Measurements from ENCODE around the gene SPTBN4.
A peak's percentile ranks its signal among the peaks of the same experiment; 100 is the strongest.

The SPTBN4 gene

DNA sequence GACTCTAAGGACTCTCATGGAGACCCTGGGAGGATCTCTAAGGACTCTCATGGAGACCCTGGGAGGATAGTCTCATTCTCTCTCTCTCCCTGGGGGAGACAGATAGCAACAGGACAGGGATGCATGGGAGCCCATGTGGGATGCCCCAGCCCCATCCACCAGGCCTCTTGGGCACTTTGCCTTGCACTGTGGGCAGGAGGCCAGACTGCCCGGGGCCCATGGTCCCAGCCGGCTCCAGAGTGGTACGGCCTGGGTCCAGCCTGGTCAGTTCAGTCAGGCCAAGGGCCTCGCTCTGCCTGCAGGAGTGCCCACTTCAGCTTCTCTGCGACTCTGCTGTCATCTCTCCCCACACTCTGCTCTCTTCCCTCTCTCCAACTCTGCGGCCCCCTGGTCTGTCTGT is 61.3 kb downstream of the SPTBN4 start:
- H3K36me3 ChIP-seq (ENCODE audit: control insufficient read depth, insufficient read depth, low read length): no peaks in the 10 kb centered on the region
- no peak overlapping the region for H3K4me3 ChIP-seq (ENCODE audit: insufficient read depth, low read depth, low read length, poor library complexity, severe bottlenecking)

GRCh38 chr19:40528533-40529092 is 61.8 kb downstream of the SPTBN4 start:
- no peaks in the 10 kb centered on the region for H3K36me3 ChIP-seq (ENCODE audit: control insufficient read depth, insufficient read depth, low read length)
- H3K4me1 ChIP-seq (ENCODE audit: control insufficient read depth, insufficient read depth, low read length, poor library complexity, severe bottlenecking): peaks cover 14% of the 10 kb centered on the region
- H3K9me3 ChIP-seq (ENCODE audit: control insufficient read depth, low read length): no peaks in the 10 kb centered on the region
- no peak overlapping the region for H3K4me3 ChIP-seq (ENCODE audit: insufficient read depth, low read depth, low read length, poor library complexity, severe bottlenecking)
- H3K27me3 ChIP-seq (replicated peaks; ENCODE audit: control insufficient read depth, insufficient read depth, low read length, poor library complexity, severe bottlenecking): peaks cover 9% of the 10 kb centered on the region
- H3K27ac ChIP-seq (ENCODE audit: insufficient read depth, low read length, poor library complexity, severe bottlenecking): no peak overlapping the region
- DNase-seq: no peak

More for the DNA sequence above, 61.3 kb downstream of the SPTBN4 start:
- Histone ChIP-seq H3K27ac (ENCODE audit: insufficient read depth, low read length, poor library complexity, severe bottlenecking) (no peak overlapping the region), H3K9me3 (ENCODE audit: control insufficient read depth, low read length) (no peaks in the 10 kb centered on the region), H3K4me1 (ENCODE audit: control insufficient read depth, insufficient read depth, low read length, poor library complexity, severe bottlenecking) (peaks cover 14% of the 10 kb centered on the region), H3K27me3 (replicated peaks; ENCODE audit: control insufficient read depth, insufficient read depth, low read length, poor library complexity, severe bottlenecking) (peaks cover 9% of the 10 kb centered on the region)
- DNase-seq: no peak

GRCh38 chr19:40529093-40529954 is 62.5 kb downstream of the SPTBN4 start:
- peak; percentile 77 to 87 (median 84) for DNase-seq
- Histone ChIP-seq H3K9me3 (ENCODE audit: control insufficient read depth, low read length) (peaks cover 2% of the 10 kb centered on the region), H3K27me3 (replicated peaks; ENCODE audit: control insufficient read depth, insufficient read depth, low read length, poor library complexity, severe bottlenecking) (peaks cover 9% of the 10 kb centered on the region), H3K27ac (ENCODE audit: insufficient read depth, low read length, poor library complexity, severe bottlenecking) (no peak overlapping the region), H3K4me3 (ENCODE audit: insufficient read depth, low read depth, low read length, poor library complexity, severe bottlenecking) (peak overlapping the region; percentile 47), H3K36me3 (ENCODE audit: control insufficient read depth, insufficient read depth, low read length) (no peaks in the 10 kb centered on the region), H3K4me1 (ENCODE audit: control insufficient read depth, insufficient read depth, low read length, poor library complexity, severe bottlenecking) (peaks cover 14% of the 10 kb centered on the region)

GRCh38 chr19:40530091-40530901 is 63.5 kb downstream of the SPTBN4 start:
- no peaks in the 10 kb centered on the region for H3K36me3 ChIP-seq (ENCODE audit: control insufficient read depth, insufficient read depth, low read length)
- no peak overlapping the region for H3K4me3 ChIP-seq (ENCODE audit: insufficient read depth, low read depth, low read length, poor library complexity, severe bottlenecking)
- no peak overlapping the region for H3K27ac ChIP-seq (ENCODE audit: insufficient read depth, low read length, poor library complexity, severe bottlenecking)
- peak in 1 of 3 donors; percentile 6 for DNase-seq
- H3K4me1 ChIP-seq (ENCODE audit: control insufficient read depth, insufficient read depth, low read length, poor library complexity, severe bottlenecking): peaks cover 14% of the 10 kb centered on the region
- peaks cover 6% of the 10 kb centered on the region for H3K9me3 ChIP-seq (ENCODE audit: control insufficient read depth, low read length)
- H3K27me3 ChIP-seq (replicated peaks; ENCODE audit: control insufficient read depth, insufficient read depth, low read length, poor library complexity, severe bottlenecking): peaks cover 9% of the 10 kb centered on the region

DNA sequence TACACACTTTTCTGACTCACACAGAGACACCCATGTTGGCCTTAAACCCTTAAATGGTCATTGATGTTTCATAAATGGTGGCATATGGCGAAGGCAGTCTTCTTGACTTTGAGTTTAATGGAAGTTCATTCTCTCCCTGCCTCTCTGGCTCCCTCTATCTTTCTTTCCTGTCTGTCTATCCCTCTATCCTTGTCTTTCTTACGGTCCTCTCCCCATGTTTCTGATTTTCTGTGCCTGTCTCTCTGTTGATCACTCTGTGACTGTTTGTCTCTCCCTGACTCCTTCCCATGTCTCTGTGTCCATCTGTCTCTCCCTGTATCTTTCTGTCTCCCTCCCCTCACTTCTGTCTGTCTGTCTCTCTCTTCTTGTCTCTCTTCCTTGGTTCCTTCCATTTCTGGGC is 66.7 kb downstream of the SPTBN4 start:
- no peak for DNase-seq
- H3K27me3 ChIP-seq (replicated peaks; ENCODE audit: control insufficient read depth, insufficient read depth, low read length, poor library complexity, severe bottlenecking): peaks cover 9% of the 10 kb centered on the region

DNA sequence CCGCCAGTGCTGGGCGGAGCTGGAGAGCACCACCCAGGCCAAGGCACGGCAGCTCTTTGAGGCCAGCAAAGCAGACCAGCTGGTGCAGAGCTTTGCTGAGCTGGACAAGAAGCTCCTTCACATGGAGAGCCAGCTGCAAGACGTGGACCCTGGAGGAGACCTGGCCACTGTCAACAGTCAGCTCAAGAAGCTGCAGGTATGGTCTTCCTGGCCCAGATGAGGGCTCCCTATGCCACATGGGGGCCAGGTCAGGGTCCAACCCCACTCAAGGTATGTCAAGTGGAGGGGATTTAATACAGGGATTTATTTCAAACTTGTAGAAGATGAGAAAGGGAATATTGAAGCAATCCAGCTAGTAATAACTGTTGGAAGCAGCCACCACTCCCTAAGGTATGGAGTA is 67.3 kb downstream of the SPTBN4 start:
- peaks cover 6% of the 10 kb centered on the region for H3K9me3 ChIP-seq (ENCODE audit: control insufficient read depth, low read length)
- peaks cover 9% of the 10 kb centered on the region for H3K27me3 ChIP-seq (replicated peaks; ENCODE audit: control insufficient read depth, insufficient read depth, low read length, poor library complexity, severe bottlenecking)
- H3K27ac ChIP-seq (ENCODE audit: insufficient read depth, low read length, poor library complexity, severe bottlenecking): no peak overlapping the region
- H3K36me3 ChIP-seq (ENCODE audit: control insufficient read depth, insufficient read depth, low read length): no peaks in the 10 kb centered on the region
- peaks cover 9% of the 10 kb centered on the region for H3K4me1 ChIP-seq (ENCODE audit: control insufficient read depth, insufficient read depth, low read length, poor library complexity, severe bottlenecking)
- no peak overlapping the region for H3K4me3 ChIP-seq (ENCODE audit: insufficient read depth, low read depth, low read length, poor library complexity, severe bottlenecking)
- DNase-seq: no peak

More for the DNA sequence above, 66.7 kb downstream of the SPTBN4 start:
- Histone ChIP-seq H3K36me3 (ENCODE audit: control insufficient read depth, insufficient read depth, low read length) (no peaks in the 10 kb centered on the region), H3K9me3 (ENCODE audit: control insufficient read depth, low read length) (peaks cover 6% of the 10 kb centered on the region), H3K27ac (ENCODE audit: insufficient read depth, low read length, poor library complexity, severe bottlenecking) (no peak overlapping the region), H3K4me3 (ENCODE audit: insufficient read depth, low read depth, low read length, poor library complexity, severe bottlenecking) (no peak overlapping the region), H3K4me1 (ENCODE audit: control insufficient read depth, insufficient read depth, low read length, poor library complexity, severe bottlenecking) (peaks cover 14% of the 10 kb centered on the region)

DNA sequence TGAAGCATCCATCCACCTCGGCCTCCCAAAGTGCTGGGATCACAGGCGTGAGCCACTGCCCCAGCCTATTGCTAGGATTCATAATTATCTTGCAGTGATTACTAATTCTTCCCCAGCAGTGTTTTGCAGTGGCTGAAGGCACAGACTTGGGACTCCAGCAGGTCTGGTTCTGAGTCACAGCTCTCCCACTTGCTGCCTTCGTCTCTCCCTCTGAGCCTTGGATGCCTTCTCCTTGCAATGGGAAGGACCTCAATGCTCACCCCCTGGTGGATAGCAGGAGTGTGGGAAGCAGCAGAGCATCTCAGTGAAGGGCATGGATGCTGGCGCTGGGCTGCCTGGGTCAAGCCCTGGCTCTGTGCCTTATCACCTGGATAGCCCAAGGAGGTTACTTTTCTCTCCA is 72.3 kb downstream of the SPTBN4 start:
- Histone ChIP-seq H3K4me1 (ENCODE audit: control insufficient read depth, insufficient read depth, low read length, poor library complexity, severe bottlenecking) (no peaks in the 10 kb centered on the region), H3K9me3 (ENCODE audit: control insufficient read depth, low read length) (peaks cover 6% of the 10 kb centered on the region), H3K27me3 (replicated peaks; ENCODE audit: control insufficient read depth, insufficient read depth, low read length, poor library complexity, severe bottlenecking) (no peaks in the 10 kb centered on the region), H3K36me3 (ENCODE audit: control insufficient read depth, insufficient read depth, low read length) (no peaks in the 10 kb centered on the region), H3K27ac (ENCODE audit: insufficient read depth, low read length, poor library complexity, severe bottlenecking) (no peak overlapping the region), H3K4me3 (ENCODE audit: insufficient read depth, low read depth, low read length, poor library complexity, severe bottlenecking) (no peak overlapping the region)
- no peak for DNase-seq

DNA sequence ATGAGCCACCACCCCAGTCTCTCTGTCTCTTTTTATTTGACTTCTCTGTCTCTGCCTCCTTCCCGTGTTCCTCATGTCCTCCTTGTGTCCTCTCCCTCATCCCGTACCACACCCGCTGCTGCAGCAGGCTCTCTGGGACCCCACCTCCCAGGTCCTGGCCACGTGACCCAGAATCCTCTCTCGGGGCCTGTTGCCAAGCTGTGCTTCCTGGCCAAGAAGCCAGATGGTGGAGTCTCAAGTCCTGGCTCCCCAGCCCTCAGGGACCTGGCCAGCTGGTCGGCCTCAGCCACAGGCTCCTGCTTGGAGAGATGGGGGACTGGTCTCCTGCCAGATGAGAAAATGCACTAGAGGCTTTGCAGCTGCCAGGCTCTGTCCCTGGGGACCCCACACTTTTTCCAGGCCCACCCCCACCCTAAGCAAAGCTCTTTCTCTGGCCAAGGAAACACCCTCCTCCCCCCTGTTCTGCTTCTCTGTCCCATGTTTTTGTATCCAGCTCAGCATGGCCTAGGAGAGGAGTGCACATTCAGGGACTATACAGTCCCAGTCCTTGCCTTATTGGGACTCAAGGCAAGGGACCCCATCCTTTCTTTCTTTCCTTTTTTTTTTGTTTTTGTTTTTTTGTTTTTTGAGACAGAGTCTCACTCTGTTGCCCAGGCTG is 75.5 kb downstream of the SPTBN4 start:
- no peak for DNase-seq
- no peak overlapping the region for H3K4me3 ChIP-seq (ENCODE audit: insufficient read depth, low read depth, low read length, poor library complexity, severe bottlenecking)
- no peaks in the 10 kb centered on the region for H3K4me1 ChIP-seq (ENCODE audit: control insufficient read depth, insufficient read depth, low read length, poor library complexity, severe bottlenecking)
- no peaks in the 10 kb centered on the region for H3K27me3 ChIP-seq (replicated peaks; ENCODE audit: control insufficient read depth, insufficient read depth, low read length, poor library complexity, severe bottlenecking)
- H3K9me3 ChIP-seq (ENCODE audit: control insufficient read depth, low read length): no peaks in the 10 kb centered on the region
- H3K36me3 ChIP-seq (ENCODE audit: control insufficient read depth, insufficient read depth, low read length): no peaks in the 10 kb centered on the region
- H3K27ac ChIP-seq (ENCODE audit: insufficient read depth, low read length, poor library complexity, severe bottlenecking): no peak overlapping the region

DNA sequence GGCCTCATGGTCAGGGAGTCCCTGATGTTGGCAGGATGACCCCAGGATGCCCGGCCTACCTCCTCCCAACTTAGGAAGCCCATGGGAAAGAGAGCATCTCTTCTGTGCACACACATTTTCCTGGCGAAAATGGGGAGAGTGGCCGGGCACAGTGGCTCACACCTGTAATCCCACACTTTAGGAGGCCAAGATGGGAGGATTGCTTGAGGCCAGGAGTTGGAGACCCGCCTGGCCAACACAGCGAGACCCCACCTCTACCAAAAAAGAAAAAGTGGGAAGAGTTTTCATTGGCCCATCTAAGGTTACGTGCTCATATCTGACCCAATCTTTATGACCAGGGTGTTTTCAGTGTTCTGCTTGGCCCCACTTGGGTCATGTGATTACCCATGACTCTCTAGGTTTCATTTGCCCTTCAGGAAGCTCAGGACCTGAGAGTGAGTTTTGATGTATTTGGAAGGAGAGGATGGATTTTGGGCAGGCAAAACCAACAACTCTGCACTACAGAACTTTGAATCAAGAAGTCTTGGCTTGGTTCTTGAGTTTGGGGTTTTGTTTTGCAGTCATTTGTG is 76.3 kb downstream of the SPTBN4 start:
- peaks cover 6% of the 10 kb centered on the region for H3K27me3 ChIP-seq (replicated peaks; ENCODE audit: control insufficient read depth, insufficient read depth, low read length, poor library complexity, severe bottlenecking)
- DNase-seq: no peak
- H3K9me3 ChIP-seq (ENCODE audit: control insufficient read depth, low read length): no peaks in the 10 kb centered on the region
- no peaks in the 10 kb centered on the region for H3K4me1 ChIP-seq (ENCODE audit: control insufficient read depth, insufficient read depth, low read length, poor library complexity, severe bottlenecking)
- no peaks in the 10 kb centered on the region for H3K36me3 ChIP-seq (ENCODE audit: control insufficient read depth, insufficient read depth, low read length)
- no peak overlapping the region for H3K4me3 ChIP-seq (ENCODE audit: insufficient read depth, low read depth, low read length, poor library complexity, severe bottlenecking)
- no peak overlapping the region for H3K27ac ChIP-seq (ENCODE audit: insufficient read depth, low read length, poor library complexity, severe bottlenecking)

Measured in effector memory CD4-positive, alpha-beta T cell (primary cell).